ENCODE data around the gene SMNDC1. TPM values are rescaled to one million over a fixed set of nuclear protein-coding genes. Genes with fewer than 3 reads are reported as not detected.
"Not testable (repeated sequence)": the region's sequence is repeated elsewhere in the genome, so short reads cannot be mapped to it uniquely, and the experiment has no call there.

Gene SMNDC1
- total RNA-seq, 1 experiment from 2014 or later, result 11.1 TPM

DNA sequence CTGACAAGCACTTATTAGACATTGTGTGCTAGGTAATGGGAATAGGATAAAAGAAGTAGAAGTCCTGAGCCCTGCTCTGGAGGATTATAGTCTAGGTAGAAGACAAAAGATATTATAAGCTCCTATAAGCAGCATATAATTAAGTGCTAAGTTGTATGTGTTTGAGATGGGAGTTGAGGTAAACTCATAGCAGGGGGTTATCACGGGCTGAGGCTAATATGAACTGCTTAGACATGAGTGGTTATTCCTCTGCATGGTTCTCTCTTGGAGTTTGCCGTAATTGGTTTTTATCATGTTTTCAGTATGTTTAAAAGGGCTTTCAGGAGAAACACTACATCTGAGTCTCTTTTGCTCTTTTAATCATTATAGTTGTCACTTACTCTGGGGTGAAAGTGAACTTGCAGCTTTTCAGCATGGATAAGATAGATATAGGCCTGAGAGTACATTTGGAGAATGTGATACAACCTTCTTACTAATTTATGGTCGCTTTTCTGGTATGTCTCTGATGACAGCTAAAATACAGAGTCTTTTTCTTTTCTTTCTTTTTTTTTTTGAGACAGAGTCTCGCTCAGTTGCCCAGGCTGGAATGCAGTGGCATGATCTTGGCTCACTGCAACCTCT lies 39.0 kb downstream of the SMNDC1 start:
- no peak for DNase-seq (ENCODE audit: low spot score)
- in situ Hi-C loops (cut with HindIII; ENCODE audit: low sequenced_read_pairs), result no loop called here

GRCh38 chr10:110263164-110263563 lies 41.6 kb downstream of the SMNDC1 start:
- DNase-seq (ENCODE audit: low spot score), result no peak
- in situ Hi-C loops (cut with HindIII; ENCODE audit: low sequenced_read_pairs), result no loop called here

GRCh38 chr10:110260746-110261477 lies 43.8 kb downstream of the SMNDC1 start:
- no peak for DNase-seq (ENCODE audit: low spot score)
- in situ Hi-C loops (cut with HindIII; ENCODE audit: low sequenced_read_pairs), result no loop called here

DNA sequence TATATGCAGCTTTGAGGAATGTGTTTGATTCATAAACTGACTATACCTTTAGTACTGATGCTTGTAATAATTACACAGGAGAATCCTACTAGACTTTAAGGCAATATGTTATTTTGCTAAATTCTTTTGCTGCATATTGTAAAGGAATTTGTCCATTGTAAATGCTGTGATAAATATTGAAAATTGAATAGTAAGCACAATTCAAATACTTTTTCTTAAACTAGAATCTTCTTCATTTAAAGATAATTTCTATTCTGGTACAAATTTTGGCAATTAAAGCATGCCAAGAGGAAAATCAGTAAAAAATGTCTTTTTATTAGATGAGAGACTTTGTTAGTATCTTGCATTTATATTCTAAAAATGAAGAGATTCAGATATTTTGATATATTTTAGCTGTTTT lies 45.4 kb downstream of the SMNDC1 start:
- DNase-seq (ENCODE audit: low spot score), result no peak
- in situ Hi-C loops (cut with HindIII; ENCODE audit: low sequenced_read_pairs), result no loop called here

- no peak for DNase-seq (ENCODE audit: low spot score)
- in situ Hi-C loops (cut with HindIII; ENCODE audit: low sequenced_read_pairs), result no loop called here
Observed at GRCh38 chr10:110258542-110258941, 46.2 kb downstream of the SMNDC1 start.

- in situ Hi-C loops (cut with HindIII; ENCODE audit: low sequenced_read_pairs), result no loop called here
- no peak for DNase-seq (ENCODE audit: low spot score)
Observed at GRCh38 chr10:110254467-110254866, 50.3 kb downstream of the SMNDC1 start.

GRCh38 chr10:110252151-110252550 lies 52.6 kb downstream of the SMNDC1 start:
- in situ Hi-C loops (cut with HindIII; ENCODE audit: low sequenced_read_pairs), result no loop called here
- no peak for DNase-seq (ENCODE audit: low spot score)

DNA sequence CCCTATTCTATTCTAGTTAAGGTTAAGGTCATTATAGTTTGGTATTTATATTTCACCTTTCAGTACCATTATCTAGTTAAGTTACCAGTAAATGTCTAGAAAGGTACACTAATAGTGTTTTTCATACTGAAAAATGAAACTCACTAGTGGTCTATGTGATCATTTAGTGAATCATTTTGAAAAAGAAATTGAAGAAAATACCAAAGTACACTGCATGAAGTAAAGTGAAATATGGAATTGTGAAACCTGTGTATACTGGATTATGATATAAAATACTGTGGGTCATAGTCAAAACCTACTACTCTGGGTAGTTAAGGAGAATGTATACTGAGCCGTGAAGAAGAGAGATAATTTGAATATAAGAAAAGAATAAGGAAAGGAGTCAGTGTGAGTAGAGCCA lies 53.3 kb downstream of the SMNDC1 start:
- in situ Hi-C loops (cut with HindIII; ENCODE audit: low sequenced_read_pairs); DNase-seq (ENCODE audit: low spot score): not testable (repeated sequence)

- in situ Hi-C loops (cut with HindIII; ENCODE audit: low sequenced_read_pairs); DNase-seq (ENCODE audit: low spot score): not testable (repeated sequence)
Observed at GRCh38 chr10:110249489-110249888, 55.2 kb downstream of the SMNDC1 start.

DNA sequence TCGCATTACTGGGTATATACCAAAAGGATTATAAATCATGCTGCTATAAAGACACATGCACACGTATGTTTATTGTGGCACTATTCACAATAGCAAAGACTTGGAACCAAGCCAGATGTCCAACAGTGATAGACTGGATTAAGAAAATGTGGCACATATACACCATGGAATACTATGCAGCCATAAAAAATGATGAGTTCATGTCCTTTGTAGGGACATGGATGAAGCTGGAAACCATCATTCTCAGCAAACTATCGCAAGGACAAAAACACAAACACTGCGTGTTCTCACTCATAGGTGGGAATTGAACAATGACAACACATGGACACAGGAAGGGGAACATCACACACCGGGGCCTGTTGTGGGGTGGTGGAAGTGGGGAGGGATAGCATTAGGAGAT lies 56.9 kb downstream of the SMNDC1 start:
- in situ Hi-C loops (cut with HindIII; ENCODE audit: low sequenced_read_pairs); DNase-seq (ENCODE audit: low spot score): not testable (repeated sequence)

DNA sequence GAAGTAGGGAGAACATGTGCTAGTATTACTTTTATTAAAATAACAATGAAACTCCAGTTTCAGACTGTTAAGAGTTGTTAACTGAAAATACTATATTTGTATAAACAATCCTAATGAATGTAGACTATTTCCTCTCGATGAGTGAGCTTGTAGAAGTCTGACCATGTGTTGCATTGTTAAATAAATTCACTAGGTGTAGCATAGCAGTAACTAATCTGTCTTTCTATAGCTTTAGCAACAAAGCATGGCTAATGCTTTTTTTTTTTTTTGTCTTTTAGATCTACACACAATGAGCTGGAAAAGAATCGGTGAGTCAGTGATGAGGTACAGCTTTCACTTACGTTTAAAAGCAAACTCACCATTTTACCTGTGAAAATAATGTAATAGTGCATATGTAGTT lies 60.2 kb downstream of the SMNDC1 start:
- in situ Hi-C loops (cut with HindIII; ENCODE audit: low sequenced_read_pairs), result no loop called here
- no peak for DNase-seq (ENCODE audit: low spot score)

DNA sequence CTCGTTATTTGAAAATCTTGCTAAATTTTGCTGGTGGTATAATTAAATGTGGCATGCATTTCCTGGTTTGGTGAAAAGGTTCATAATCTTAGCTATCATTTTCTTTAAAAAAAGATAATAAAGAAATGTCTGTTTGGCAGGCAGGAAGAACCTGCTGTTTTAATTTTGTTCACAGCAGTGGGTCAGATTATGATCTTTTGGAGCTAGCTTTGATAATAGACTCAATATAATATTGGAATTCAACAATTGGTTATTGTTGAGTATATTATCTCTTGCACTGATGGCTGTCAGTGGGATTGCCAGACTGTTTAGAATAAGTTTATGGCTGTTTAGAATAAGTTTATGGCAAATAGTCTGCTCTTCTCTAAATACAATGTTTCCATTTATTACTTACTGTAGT lies 62.2 kb downstream of the SMNDC1 start:
- in situ Hi-C loops (cut with HindIII; ENCODE audit: low sequenced_read_pairs), result no loop called here
- no peak for DNase-seq (ENCODE audit: low spot score)

- DNase-seq (ENCODE audit: low spot score), result no peak
- in situ Hi-C loops (cut with HindIII; ENCODE audit: low sequenced_read_pairs), result no loop called here
Observed at GRCh38 chr10:110241841-110242240, 62.9 kb downstream of the SMNDC1 start.

DNA sequence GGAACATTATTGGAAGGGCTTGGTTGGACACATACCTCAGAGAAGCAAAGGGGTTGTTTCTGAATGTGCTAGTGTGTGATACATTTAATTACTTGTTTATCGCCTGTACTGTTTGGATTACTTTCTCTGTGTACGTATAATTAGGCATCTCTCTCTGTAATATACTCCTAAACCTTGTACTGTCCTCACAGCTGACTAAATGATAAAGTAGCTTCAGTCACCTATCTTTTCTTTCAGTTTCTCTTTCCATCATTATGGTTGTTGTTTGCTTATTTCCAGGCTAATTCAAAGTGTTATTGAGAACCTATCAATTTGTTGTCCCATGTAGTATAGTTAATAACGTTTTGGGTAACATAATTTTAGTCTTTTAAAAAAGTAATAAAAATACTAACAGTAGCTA lies 63.3 kb downstream of the SMNDC1 start:
- DNase-seq (ENCODE audit: low spot score), result no peak
- in situ Hi-C loops (cut with HindIII; ENCODE audit: low sequenced_read_pairs), result no loop called here

Other genes starting within 250 kb of the SMNDC1 start
- gene MXI1, start 97.3 kb downstream of the SMNDC1 start, total RNA-seq (2014; rRNA removed; shearing (Covaris generic)), result 10.9 and 12.1 TPM in 2 replicates
- gene DUSP5, start 193.0 kb upstream of the SMNDC1 start, total RNA-seq (2014; rRNA removed; shearing (Covaris generic)), result 1.2 and 1.6 TPM in 2 replicates